GF-D8 (cell line): ENCODE results near the gene PDCD1LG2.
A peak's percentile ranks its signal among the peaks of the same experiment; 100 is the strongest.

Experiments used
- DNase-seq: peaks from one replicate; lab custom pipeline; 2025; lab: John Stamatoyannopoulos, UW

The PDCD1LG2 gene

GRCh38 chr9:5611321-5612184 lies 101.2 kb downstream of the PDCD1LG2 start:
- no peak for DNase-seq

DNA sequence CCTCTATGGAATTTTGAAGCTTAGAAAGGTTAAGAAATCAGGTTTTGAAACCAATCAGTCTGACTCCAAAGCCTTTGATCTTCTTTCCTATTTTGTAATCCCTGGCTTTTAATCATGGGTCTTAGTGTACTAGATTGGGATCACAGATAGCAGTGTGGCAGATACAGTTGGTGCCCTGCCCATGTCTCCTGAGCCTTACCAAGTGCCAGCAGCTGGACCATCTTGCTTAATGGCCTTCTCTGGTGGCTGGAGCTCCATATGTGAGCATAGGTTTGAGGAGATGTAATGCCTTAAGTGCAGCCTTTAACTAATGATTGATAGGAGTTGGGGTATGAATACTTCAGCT lies 101.8 kb downstream of the PDCD1LG2 start:
- no peak for DNase-seq

DNA sequence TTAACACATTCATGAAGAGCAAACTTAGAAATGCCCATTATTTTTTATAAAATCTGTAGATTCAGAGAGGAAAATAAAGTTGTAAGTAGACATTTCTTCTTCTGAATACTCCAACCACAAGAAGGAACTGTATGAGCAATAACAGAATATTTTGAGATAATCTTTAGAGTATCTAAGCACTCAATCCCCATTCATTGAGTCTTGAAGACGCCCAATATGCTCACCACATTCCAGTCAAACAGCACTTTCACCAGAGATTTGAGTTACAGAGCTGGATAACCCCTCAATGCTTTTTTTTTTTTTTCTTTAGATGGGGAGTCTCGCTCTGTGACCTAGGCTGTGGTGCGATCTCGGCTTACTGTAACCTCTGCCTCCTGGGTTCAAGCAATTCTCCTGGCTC lies 103.9 kb downstream of the PDCD1LG2 start:
- no peak for DNase-seq

GRCh38 chr9:5614985-5615384 lies 104.7 kb downstream of the PDCD1LG2 start:
- DNase-seq: no peak

DNA sequence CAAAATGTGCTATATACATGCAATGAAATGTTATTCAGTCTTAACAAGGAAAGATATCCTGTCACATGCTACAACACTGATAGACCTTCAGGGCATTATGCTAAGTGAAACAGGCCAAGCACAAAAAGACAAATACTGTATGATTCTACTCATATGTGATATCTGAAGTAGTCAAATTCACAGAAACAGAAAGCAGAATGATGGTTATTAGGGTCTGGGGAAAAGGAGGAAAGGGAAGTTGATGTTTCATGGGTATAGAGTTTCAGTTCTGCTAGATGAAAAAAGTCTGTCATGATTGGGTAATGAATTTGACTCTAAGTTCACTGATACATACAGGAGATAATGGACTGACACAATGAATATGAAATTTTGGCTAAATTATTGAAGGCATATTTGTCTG lies 107.4 kb downstream of the PDCD1LG2 start:
- DNase-seq: peak; percentile 34

GRCh38 chr9:5620494-5620893 lies 110.2 kb downstream of the PDCD1LG2 start:
- DNase-seq: no peak
